ENCODE data around the gene ERAP2. TPM values are rescaled to one million over a fixed set of nuclear protein-coding genes. Genes with fewer than 3 reads are reported as not detected.
A peak's percentile ranks its signal among the peaks of the same experiment; 100 is the strongest.

Gene ERAP2
- 10 to 100 TPM in 3 of 4 donors, 1 to 10 TPM in 1; 5.7 to 20.9 (median 13.7) TPM for total RNA-seq

- no peak for DNase-seq
- Histone ChIP-seq H3K4me3 (peak within 1 kb of the TSS; percentile 56 to 82 (median 62)), H3K27me3 (no peaks in the 10 kb centered on the region), H3K36me3 (peaks cover 0 to 12% (median 0%) of the 10 kb centered on the region in 3 donors), H3K27ac (peak within 1 kb of the TSS; percentile 78 to 87 (median 85)), H3K4me1 (peaks cover 0 to 52% (median 7%) of the 10 kb centered on the region in 3 donors), H3K9me3 (no peaks in the 10 kb centered on the region)
- TF ChIP-seq CTCF (IDR thresholded peaks at IDR 0.05), result no peak
- no peak for TF ChIP-seq POLR2A (IDR thresholded peaks at IDR 0.05)
- intact Hi-C loops (cut with DNase I), result no loop called here
- 1 to 2% methylated on average over 6 of the region's 6 CpGs for whole genome bisulfite sequencing, 2 donors
These were observed at the start of gene ERAP2 for GRCh38 chr5:96876292-96876850. Gene ERAP2 (plus strand): TSS chr5:96876500. CDS start chr5:96879686, 3,186 bp downstream.

- no peaks in the 10 kb centered on the region for H3K9me3 ChIP-seq
- H3K27ac ChIP-seq, result no peak overlapping the region
- H3K36me3 ChIP-seq, result no peaks in the 10 kb centered on the region
- WGBS, 2 donors, result 40 to 41% methylated on average over 6 of the region's 6 CpGs
- no peak for DNase-seq
- TF ChIP-seq POLR2A (IDR thresholded peaks at IDR 0.05) (no peak), CTCF (IDR thresholded peaks at IDR 0.05) (no peak)
- no peak overlapping the region for H3K4me3 ChIP-seq
- peaks cover 0 to under 1% (median 0%) of the 10 kb centered on the region in 3 donors for H3K4me1 ChIP-seq
- peaks cover 0 to 36% (median 0%) of the 10 kb centered on the region in 4 donors for H3K27me3 ChIP-seq
- intact Hi-C loops (cut with DNase I), result no loop called here
These were observed 47.0 kb upstream of the ERAP2 start for GRCh38 chr5:96829297-96829696.

- H3K4me3 ChIP-seq, result no peak overlapping the region
- H3K4me1 ChIP-seq, result no peaks in the 10 kb centered on the region
- peaks cover 0 to 31% (median 0%) of the 10 kb centered on the region in 4 donors for H3K27me3 ChIP-seq
- 95 to 96% methylated on average over 3 of the region's 3 CpGs for WGBS, 2 donors
- no peaks in the 10 kb centered on the region for H3K9me3 ChIP-seq
- H3K36me3 ChIP-seq, result no peaks in the 10 kb centered on the region
- intact Hi-C loops (cut with DNase I), result no loop called here
- DNase-seq, result no peak
- no peak for TF ChIP-seq POLR2A (IDR thresholded peaks at IDR 0.05)
- TF ChIP-seq CTCF (IDR thresholded peaks at IDR 0.05), result no peak
- no peak overlapping the region for H3K27ac ChIP-seq
These were observed 42.3 kb upstream of the ERAP2 start for GRCh38 chr5:96834016-96834415.

GRCh38 chr5:96835791-96836191 is 40.5 kb upstream of the ERAP2 start:
- Histone ChIP-seq H3K36me3 (no peaks in the 10 kb centered on the region), H3K9me3 (no peaks in the 10 kb centered on the region), H3K4me3 (no peak overlapping the region), H3K27me3 (peaks cover 0 to 28% (median 0%) of the 10 kb centered on the region in 4 donors), H3K27ac (no peak overlapping the region), H3K4me1 (no peaks in the 10 kb centered on the region)
- intact Hi-C loops (cut with DNase I), result no loop called here
- TF ChIP-seq CTCF (IDR thresholded peaks at IDR 0.05) (no peak), POLR2A (IDR thresholded peaks at IDR 0.05) (no peak)
- DNase-seq, result no peak
- 68 to 87% methylated on average over 2 of the region's 2 CpGs for WGBS, 2 donors

- Histone ChIP-seq H3K4me3 (no peak overlapping the region), H3K27ac (no peak overlapping the region), H3K27me3 (peaks cover 0 to 20% (median 0%) of the 10 kb centered on the region in 4 donors), H3K4me1 (no peaks in the 10 kb centered on the region), H3K36me3 (no peaks in the 10 kb centered on the region), H3K9me3 (no peaks in the 10 kb centered on the region)
- DNase-seq, result no peak
- 94 to 100% methylated on average over 1 of the region's 1 CpG for WGBS, 2 donors
- TF ChIP-seq POLR2A (IDR thresholded peaks at IDR 0.05) (no peak), CTCF (IDR thresholded peaks at IDR 0.05) (no peak)
- intact Hi-C loops (cut with DNase I), result no loop called here
These were observed 39.5 kb upstream of the ERAP2 start for GRCh38 chr5:96836817-96837216.

Data from esophagus squamous epithelium (tissue), 5 donors.